ENCODE data around the gene PCDH15.

Gene PCDH15

GRCh38 chr10:54837479-54837878 lies 36.4 kb upstream of the PCDH15 start:
- H3K27me3 ChIP-seq (ENCODE audit: insufficient read depth, low read length, poor library complexity, severe bottlenecking), result no peaks in the 10 kb centered on the region
- no peaks in the 10 kb centered on the region for H3K79me2 ChIP-seq (ENCODE audit: insufficient read depth, low read length)
- H3F3A ChIP-seq (ENCODE audit: low read depth), result no peaks in the 10 kb centered on the region
- H3K36me3 ChIP-seq (ENCODE audit: insufficient read depth, low read length), result no peaks in the 10 kb centered on the region
- H3K4me3 ChIP-seq (ENCODE audit: low read length, poor library complexity, severe bottlenecking), result no peak overlapping the region
- H3K4me1 ChIP-seq (ENCODE audit: insufficient read depth, low read length, poor library complexity, severe bottlenecking), result no peaks in the 10 kb centered on the region
- no peak for TF ChIP-seq CTCF (conservative IDR thresholded peaks at IDR 0.05; ENCODE audit: low read length)
- TF ChIP-seq EZH2phosphoT487 (IDR thresholded peaks at IDR 0.05; ENCODE audit: borderline replicate concordance), result no peak
- no peak overlapping the region for H3K9ac ChIP-seq (ENCODE audit: low read depth, low read length, poor library complexity, severe bottlenecking)
- H3K9me2 ChIP-seq (replicated peaks; ENCODE audit: low read depth, low read length), result no peaks in the 10 kb centered on the region
- no peaks in the 10 kb centered on the region for H3K9me3 ChIP-seq (ENCODE audit: insufficient read depth, low read depth, low read length)
- H4K20me1 ChIP-seq (ENCODE audit: insufficient read depth, low read length, poor library complexity, severe bottlenecking), result no peaks in the 10 kb centered on the region
- no peak overlapping the region for H3K4me2 ChIP-seq (ENCODE audit: low read depth, low read length, poor library complexity, severe bottlenecking)
- no peak overlapping the region for H2AFZ ChIP-seq (ENCODE audit: low read length)

- Histone ChIP-seq H3K9ac (ENCODE audit: low read depth, low read length, poor library complexity, severe bottlenecking) (no peak overlapping the region), H3K4me3 (ENCODE audit: low read length, poor library complexity, severe bottlenecking) (no peak overlapping the region), H3K9me2 (replicated peaks; ENCODE audit: low read depth, low read length) (no peaks in the 10 kb centered on the region), H3K9me3 (ENCODE audit: insufficient read depth, low read depth, low read length) (no peaks in the 10 kb centered on the region), H3K4me1 (ENCODE audit: insufficient read depth, low read length, poor library complexity, severe bottlenecking) (no peaks in the 10 kb centered on the region), H2AFZ (ENCODE audit: low read length) (no peak overlapping the region), H3K4me2 (ENCODE audit: low read depth, low read length, poor library complexity, severe bottlenecking) (no peak overlapping the region), H3F3A (ENCODE audit: low read depth) (no peaks in the 10 kb centered on the region), H3K27me3 (ENCODE audit: insufficient read depth, low read length, poor library complexity, severe bottlenecking) (no peaks in the 10 kb centered on the region), H4K20me1 (ENCODE audit: insufficient read depth, low read length, poor library complexity, severe bottlenecking) (no peaks in the 10 kb centered on the region), H3K79me2 (ENCODE audit: insufficient read depth, low read length) (no peaks in the 10 kb centered on the region), H3K36me3 (ENCODE audit: insufficient read depth, low read length) (no peaks in the 10 kb centered on the region)
- no peak for TF ChIP-seq EZH2phosphoT487 (IDR thresholded peaks at IDR 0.05; ENCODE audit: borderline replicate concordance)
- no peak for TF ChIP-seq CTCF (conservative IDR thresholded peaks at IDR 0.05; ENCODE audit: low read length)
Observed at GRCh38 chr10:54833029-54833428, 32.0 kb upstream of the PCDH15 start.

GRCh38 chr10:54826994-54827560 lies 26.0 kb upstream of the PCDH15 start:
- Histone ChIP-seq H2AFZ (ENCODE audit: low read length) (no peak overlapping the region), H3K9ac (ENCODE audit: low read depth, low read length, poor library complexity, severe bottlenecking) (no peak overlapping the region), H3K4me1 (ENCODE audit: insufficient read depth, low read length, poor library complexity, severe bottlenecking) (no peaks in the 10 kb centered on the region), H4K20me1 (ENCODE audit: insufficient read depth, low read length, poor library complexity, severe bottlenecking) (no peaks in the 10 kb centered on the region), H3K4me2 (ENCODE audit: low read depth, low read length, poor library complexity, severe bottlenecking) (no peak overlapping the region), H3K27me3 (ENCODE audit: insufficient read depth, low read length, poor library complexity, severe bottlenecking) (no peaks in the 10 kb centered on the region), H3K4me3 (ENCODE audit: low read length, poor library complexity, severe bottlenecking) (no peak overlapping the region), H3F3A (ENCODE audit: low read depth) (no peaks in the 10 kb centered on the region), H3K9me2 (replicated peaks; ENCODE audit: low read depth, low read length) (no peaks in the 10 kb centered on the region), H3K79me2 (ENCODE audit: insufficient read depth, low read length) (no peaks in the 10 kb centered on the region), H3K36me3 (ENCODE audit: insufficient read depth, low read length) (no peaks in the 10 kb centered on the region), H3K9me3 (ENCODE audit: insufficient read depth, low read depth, low read length) (no peaks in the 10 kb centered on the region)
- no peak for TF ChIP-seq EZH2phosphoT487 (IDR thresholded peaks at IDR 0.05; ENCODE audit: borderline replicate concordance)
- TF ChIP-seq CTCF (conservative IDR thresholded peaks at IDR 0.05; ENCODE audit: low read length), result no peak

Measured in Loucy (cell line).